HepG2 (cell line): ENCODE data around the gene TH. TPM values are rescaled to one million over a fixed set of nuclear protein-coding genes. Genes with fewer than 3 reads are reported as not detected.

Source experiments
- FLYWCH1 ChIP-seq: sonication (generic); formaldehyde crosslinking; IDR thresholded peaks from 2 replicates; pipeline ENCODE4 v1.8.1; 2023; ENCODE audit warnings: mild to moderate bottlenecking, missing genetic modification reagents
- MEF2D ChIP-seq: sonication (generic); formaldehyde crosslinking; IDR thresholded peaks from 2 replicates; pipeline ENCODE4 v1.5.1; 2020; ENCODE audit warnings: mild to moderate bottlenecking, missing genetic modification reagents
- MIXL1 ChIP-seq: IDR thresholded peaks from 2 replicates; pipeline ENCODE4 v1.6.1; 2016
- PTBP1 ChIP-seq: fragments of 200-400 bp; formaldehyde crosslinking; IDR thresholded peaks from 2 replicates; pipeline ENCODE4 v1.6.1; 2018; ENCODE audit warnings: low read length, low read depth; ENCODE audit not compliant: poor library complexity, severe bottlenecking
- SAP130 ChIP-seq: IDR thresholded peaks from 2 replicates; pipeline ENCODE4 v1.6.1; 2016; ENCODE audit warnings: low read depth
- TOE1 ChIP-seq: sonication (generic); formaldehyde crosslinking; IDR thresholded peaks from 2 replicates; pipeline ENCODE4 v1.4.0; 2020; ENCODE audit warnings: mild to moderate bottlenecking, missing genetic modification reagents
- ZNF235 ChIP-seq: sonication (generic); formaldehyde crosslinking; IDR thresholded peaks from 2 replicates; pipeline ENCODE4 v1.8.1; 2023; ENCODE audit warnings: mild to moderate bottlenecking, missing genetic modification reagents, borderline replicate concordance
- ZNF44 ChIP-seq: sonication (generic); formaldehyde crosslinking; IDR thresholded peaks from 2 replicates; pipeline ENCODE4 v1.5.1; 2020; ENCODE audit warnings: mild to moderate bottlenecking, missing genetic modification reagents
- ZNF468 ChIP-seq: sonication (generic); formaldehyde crosslinking; IDR thresholded peaks from 2 replicates; pipeline ENCODE4 v1.8.0; 2022; ENCODE audit warnings: mild to moderate bottlenecking, moderate library complexity, missing genetic modification reagents
- ZNF550 ChIP-seq: sonication (generic); formaldehyde crosslinking; IDR thresholded peaks from 2 replicates; pipeline ENCODE4 v1.4.0; 2020; ENCODE audit warnings: mild to moderate bottlenecking, missing genetic modification reagents, borderline replicate concordance
- ZNF614 ChIP-seq: IDR thresholded peaks from 2 replicates; pipeline ENCODE4 v1.6.1; 2018; ENCODE audit warnings: missing biosample characterization, missing genetic modification reagents, inconsistent platforms, borderline replicate concordance
- ZNF629 ChIP-seq: sonication (generic); formaldehyde crosslinking; conservative IDR thresholded peaks from 2 replicates; pipeline ENCODE4 v1.5.0; 2020; ENCODE audit warnings: missing genetic modification reagents
- ZNF790 ChIP-seq: sonication (generic); formaldehyde crosslinking; IDR thresholded peaks from 2 replicates; pipeline ENCODE4 v1.8.0; 2022; ENCODE audit warnings: missing genetic modification reagents, mild to moderate bottlenecking, borderline replicate concordance
- polyA plus RNA-seq, 8 experiments: library from polyadenylated mRNA; depleted of rRNA in 3 of 8; stranded (reverse) in 7 of 8; unstranded in 1 of 8; fragments of >200 nt; fragmentation: Illumina TruSeq in 4 of 8; extraction: Trizol in 4 of 8; gene quantifications; 2 replicates each; pipeline versions ENCODE4 v1.2.1 to v1.2.3, GENCODE V29; 2011 to 2016; ENCODE audit warnings: low read depth in 4 of 8, missing spikeins in 1 of 8, mixed read lengths in 1 of 8; ENCODE audit not compliant: insufficient read depth in 1 of 8
- total RNA-seq, 5 experiments: library from RNA; depleted of rRNA; stranded (reverse); fragments of >200 nt; fragmentation: Illumina TruSeq; extraction: Trizol; gene quantifications; 2 replicates each; pipeline ENCODE4 v1.2.3, GENCODE V29; 2016; ENCODE audit warnings: low read depth in 1 of 5
- TF ChIP-seq, protein P1 (sequence below): sonication (generic); formaldehyde crosslinking; IDR thresholded peaks from one replicate; pipeline ENCODE4 v1.5.1; 2020; ENCODE audit warnings: mild to moderate bottlenecking, missing genetic modification reagents; ENCODE audit errors: not compliant biosample characterization
- TF ChIP-seq, protein P2 (sequence below): sonication (generic); formaldehyde crosslinking; IDR thresholded peaks from 2 replicates; pipeline ENCODE4 v1.5.1; 2020; ENCODE audit warnings: missing genetic modification reagents, mild to moderate bottlenecking, borderline replicate concordance
- TF ChIP-seq, protein P3 (sequence below): sonication (generic); formaldehyde crosslinking; IDR thresholded peaks from 2 replicates; pipeline ENCODE4 v1.4.0; 2020; ENCODE audit warnings: missing genetic modification reagents, borderline replicate concordance

TH gene
- total and polyA plus RNA-seq, 2 of the 13 experiments (the other 11 are each of a cell fraction or from before 2014, with no cell fraction given) = 0.36 TPM; not detected in 1

DNA sequence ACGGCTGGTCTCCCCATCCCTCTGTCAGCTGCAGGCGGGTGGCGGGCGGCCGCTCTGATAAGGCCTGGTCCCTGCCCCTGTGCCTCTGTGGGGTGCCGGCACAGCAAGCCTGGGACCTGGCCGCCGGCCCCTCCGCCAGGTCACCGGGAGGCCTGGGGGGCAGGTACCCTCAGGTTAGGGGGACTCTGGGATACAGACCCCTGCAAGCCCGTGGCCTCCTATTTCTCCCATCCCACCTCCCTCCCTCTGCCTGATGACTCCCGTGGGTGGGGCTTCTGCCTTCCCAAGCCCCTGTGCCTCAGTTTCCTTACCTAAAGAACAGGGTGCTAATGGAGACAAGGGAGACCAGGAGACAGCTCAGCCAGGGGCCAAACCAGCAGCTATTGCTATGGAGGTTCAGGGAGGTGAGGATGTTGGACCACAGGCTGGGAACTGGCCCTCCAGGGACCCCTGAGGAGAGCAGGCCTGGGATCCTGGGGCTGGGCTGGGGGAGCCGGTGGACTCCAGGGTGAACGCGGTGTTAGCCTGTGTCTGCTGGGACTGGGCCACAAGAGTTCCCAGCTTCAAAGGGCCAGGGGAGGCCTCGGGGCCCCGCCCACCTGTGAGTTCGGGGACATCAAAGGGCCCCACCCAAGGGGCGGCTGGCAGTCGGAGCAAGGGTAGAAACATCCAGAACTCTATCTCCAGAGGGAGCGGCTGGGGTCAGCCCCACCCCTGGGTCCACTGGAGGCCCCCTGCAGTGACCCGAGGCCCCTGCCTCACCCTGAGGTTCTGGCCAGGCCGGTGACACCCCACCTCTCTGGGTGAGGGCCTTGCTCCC, 32.0 kb upstream of the TH start (continued):
- TF ChIP-seq, protein P1, sequence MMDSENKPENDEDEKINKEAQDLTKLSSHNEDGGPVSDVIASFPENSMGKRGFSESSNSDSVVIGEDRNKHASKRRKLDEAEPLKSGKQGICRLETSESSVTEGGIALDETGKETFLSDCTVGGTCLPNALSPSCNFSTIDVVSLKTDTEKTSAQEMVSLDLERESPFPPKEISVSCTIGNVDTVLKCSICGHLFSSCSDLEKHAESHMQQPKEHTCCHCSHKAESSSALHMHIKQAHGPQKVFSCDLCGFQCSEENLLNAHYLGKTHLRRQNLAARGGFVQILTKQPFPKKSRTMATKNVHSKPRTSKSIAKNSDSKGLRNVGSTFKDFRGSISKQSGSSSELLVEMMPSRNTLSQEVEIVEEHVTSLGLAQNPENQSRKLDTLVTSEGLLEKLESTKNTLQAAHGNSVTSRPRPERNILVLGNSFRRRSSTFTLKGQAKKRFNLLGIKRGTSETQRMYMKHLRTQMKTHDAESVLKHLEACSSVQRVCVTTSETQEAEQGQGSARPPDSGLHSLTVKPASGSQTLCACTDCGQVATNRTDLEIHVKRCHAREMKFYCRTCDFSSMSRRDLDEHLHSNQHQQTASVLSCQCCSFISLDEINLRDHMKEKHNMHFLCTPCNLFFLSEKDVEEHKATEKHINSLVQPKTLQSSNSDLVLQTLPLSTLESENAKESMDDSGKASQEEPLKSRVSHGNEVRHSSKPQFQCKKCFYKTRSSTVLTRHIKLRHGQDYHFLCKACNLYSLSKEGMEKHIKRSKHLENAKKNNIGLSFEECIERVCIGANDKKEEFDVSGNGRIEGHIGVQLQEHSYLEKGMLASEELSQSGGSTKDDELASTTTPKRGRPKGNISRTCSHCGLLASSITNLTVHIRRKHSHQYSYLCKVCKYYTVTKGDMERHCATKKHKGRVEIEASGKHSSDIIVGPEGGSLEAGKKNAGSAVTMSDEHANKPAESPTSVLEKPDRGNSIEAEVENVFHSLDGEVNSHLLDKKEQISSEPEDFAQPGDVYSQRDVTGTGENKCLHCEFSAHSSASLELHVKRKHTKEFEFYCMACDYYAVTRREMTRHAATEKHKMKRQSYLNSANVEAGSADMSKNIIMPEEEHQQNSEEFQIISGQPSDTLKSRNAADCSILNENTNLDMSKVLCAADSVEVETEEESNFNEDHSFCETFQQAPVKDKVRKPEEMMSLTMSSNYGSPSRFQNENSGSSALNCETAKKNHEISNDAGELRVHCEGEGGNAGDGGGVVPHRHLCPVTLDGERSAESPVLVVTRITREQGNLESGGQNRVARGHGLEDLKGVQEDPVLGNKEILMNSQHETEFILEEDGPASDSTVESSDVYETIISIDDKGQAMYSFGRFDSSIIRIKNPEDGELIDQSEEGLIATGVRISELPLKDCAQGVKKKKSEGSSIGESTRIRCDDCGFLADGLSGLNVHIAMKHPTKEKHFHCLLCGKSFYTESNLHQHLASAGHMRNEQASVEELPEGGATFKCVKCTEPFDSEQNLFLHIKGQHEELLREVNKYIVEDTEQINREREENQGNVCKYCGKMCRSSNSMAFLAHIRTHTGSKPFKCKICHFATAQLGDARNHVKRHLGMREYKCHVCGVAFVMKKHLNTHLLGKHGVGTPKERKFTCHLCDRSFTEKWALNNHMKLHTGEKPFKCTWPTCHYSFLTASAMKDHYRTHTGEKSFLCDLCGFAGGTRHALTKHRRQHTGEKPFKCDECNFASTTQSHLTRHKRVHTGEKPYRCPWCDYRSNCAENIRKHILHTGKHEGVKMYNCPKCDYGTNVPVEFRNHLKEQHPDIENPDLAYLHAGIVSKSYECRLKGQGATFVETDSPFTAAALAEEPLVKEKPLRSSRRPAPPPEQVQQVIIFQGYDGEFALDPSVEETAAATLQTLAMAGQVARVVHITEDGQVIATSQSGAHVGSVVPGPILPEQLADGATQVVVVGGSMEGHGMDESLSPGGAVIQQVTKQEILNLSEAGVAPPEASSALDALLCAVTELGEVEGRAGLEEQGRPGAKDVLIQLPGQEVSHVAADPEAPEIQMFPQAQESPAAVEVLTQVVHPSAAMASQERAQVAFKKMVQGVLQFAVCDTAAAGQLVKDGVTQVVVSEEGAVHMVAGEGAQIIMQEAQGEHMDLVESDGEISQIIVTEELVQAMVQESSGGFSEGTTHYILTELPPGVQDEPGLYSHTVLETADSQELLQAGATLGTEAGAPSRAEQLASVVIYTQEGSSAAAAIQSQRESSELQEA = no peak
- 0 out of 2 replicates have a peak, but pooled peaks have one; percentile 41 for TF ChIP-seq MEF2D
- no peak for TF ChIP-seq ZNF790 (CRISPR knock-in tag)
- no peak for TF ChIP-seq ZNF468
- TF ChIP-seq, protein P2, sequence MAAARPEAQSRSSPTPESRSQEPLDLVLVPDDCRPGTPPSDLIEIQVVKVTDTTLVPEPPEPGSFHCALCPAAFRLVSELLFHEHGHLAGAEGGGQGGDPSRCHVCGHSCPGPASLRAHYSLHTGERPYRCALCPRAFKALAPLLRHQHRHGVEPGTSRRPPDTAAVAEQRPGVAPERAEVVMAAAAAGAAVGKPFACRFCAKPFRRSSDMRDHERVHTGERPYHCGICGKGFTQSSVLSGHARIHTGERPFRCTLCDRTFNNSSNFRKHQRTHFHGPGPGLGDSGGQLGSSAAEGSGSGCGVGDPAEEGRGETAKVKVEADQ = no peak
- TF ChIP-seq, protein P3, sequence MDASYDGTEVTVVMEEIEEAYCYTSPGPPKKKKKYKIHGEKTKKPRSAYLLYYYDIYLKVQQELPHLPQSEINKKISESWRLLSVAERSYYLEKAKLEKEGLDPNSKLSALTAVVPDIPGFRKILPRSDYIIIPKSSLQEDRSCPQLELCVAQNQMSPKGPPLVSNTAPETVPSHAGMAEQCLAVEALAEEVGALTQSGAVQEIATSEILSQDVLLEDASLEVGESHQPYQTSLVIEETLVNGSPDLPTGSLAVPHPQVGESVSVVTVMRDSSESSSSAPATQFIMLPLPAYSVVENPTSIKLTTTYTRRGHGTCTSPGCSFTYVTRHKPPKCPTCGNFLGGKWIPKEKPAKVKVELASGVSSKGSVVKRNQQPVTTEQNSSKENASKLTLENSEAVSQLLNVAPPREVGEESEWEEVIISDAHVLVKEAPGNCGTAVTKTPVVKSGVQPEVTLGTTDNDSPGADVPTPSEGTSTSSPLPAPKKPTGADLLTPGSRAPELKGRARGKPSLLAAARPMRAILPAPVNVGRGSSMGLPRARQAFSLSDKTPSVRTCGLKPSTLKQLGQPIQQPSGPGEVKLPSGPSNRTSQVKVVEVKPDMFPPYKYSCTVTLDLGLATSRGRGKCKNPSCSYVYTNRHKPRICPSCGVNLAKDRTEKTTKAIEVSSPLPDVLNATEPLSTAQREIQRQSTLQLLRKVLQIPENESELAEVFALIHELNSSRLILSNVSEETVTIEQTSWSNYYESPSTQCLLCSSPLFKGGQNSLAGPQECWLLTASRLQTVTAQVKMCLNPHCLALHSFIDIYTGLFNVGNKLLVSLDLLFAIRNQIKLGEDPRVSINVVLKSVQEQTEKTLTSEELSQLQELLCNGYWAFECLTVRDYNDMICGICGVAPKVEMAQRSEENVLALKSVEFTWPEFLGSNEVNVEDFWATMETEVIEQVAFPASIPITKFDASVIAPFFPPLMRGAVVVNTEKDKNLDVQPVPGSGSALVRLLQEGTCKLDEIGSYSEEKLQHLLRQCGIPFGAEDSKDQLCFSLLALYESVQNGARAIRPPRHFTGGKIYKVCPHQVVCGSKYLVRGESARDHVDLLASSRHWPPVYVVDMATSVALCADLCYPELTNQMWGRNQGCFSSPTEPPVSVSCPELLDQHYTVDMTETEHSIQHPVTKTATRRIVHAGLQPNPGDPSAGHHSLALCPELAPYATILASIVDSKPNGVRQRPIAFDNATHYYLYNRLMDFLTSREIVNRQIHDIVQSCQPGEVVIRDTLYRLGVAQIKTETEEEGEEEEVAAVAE (CRISPR knock-in tag) = no peak
- TF ChIP-seq TOE1 (CRISPR knock-in tag) = no peak
- no peak for TF ChIP-seq ZNF235 (CRISPR knock-in tag)
- no peak for TF ChIP-seq FLYWCH1 (CRISPR knock-in tag)
- TF ChIP-seq ZNF629 (CRISPR knock-in tag) = no peak
- TF ChIP-seq SAP130 = peak; percentile 48; the same call in 1 of the 2 replicates
- TF ChIP-seq PTBP1 = no peak
- TF ChIP-seq ZNF614 (CRISPR knock-in tag) = no peak; the same call in 1 of the 2 replicates
- TF ChIP-seq MIXL1 (CRISPR knock-in tag) = no peak
- no peak for TF ChIP-seq ZNF550 (CRISPR knock-in tag)
- no peak for TF ChIP-seq ZNF44 (CRISPR knock-in tag)
